WTC11 (cell line): Measurements from ENCODE around the gene FCGR3A.

ENCODE experiments used
- CREB1 ChIP-seq: sonication (generic); formaldehyde crosslinking; IDR thresholded peaks from 2 replicates; pipeline ENCODE4 v1.8.0; 2023; ENCODE audit warnings: mild to moderate bottlenecking, missing genetic modification reagents
- CTCF ChIP-seq: fragments of 200-600 bp; IDR thresholded peaks from 2 replicates; pipeline ENCODE4 v1.8.0; 2022; ENCODE audit warnings: antibody characterized with exemption

GRCh38 chr1:161502181-161502580 lies 47.4 kb downstream of the FCGR3A start:
- TF ChIP-seq CREB1 (CRISPR knock-in tag) (no peak), CTCF (no peak)
